Brain pericyte (primary cell): Measurements from ENCODE around the gene PTPRM.
"Not testable (repeated sequence)": the region's sequence is repeated elsewhere in the genome, so short reads cannot be mapped to it uniquely, and the experiment has no call there.

Experiments
- DNase-seq: peaks from one replicate; pipeline ENCODE4 v3.0.0-alpha.2; 2012; ENCODE audit warnings: low read depth, low spot score

The PTPRM gene

DNA sequence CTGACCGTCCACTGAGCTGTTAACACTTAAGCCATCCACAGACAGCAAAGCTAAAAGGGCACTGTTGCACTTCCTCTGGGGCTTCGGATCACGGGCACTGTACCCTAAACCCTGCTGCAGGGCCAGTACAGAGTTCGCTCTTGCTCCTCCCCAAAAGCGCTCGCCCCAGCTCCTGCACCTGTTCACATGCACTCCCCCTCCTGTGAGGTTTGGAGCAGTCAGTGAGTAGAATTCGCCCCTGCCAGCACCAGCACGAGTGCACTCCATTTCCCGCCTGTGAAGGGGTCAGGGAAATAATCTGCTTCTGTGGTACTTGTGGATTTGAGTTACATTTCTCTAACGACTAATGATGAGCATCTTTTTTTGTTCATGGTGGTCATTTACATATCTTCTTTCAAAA, 158.8 kb downstream of the PTPRM start:
- no peak for DNase-seq

DNA sequence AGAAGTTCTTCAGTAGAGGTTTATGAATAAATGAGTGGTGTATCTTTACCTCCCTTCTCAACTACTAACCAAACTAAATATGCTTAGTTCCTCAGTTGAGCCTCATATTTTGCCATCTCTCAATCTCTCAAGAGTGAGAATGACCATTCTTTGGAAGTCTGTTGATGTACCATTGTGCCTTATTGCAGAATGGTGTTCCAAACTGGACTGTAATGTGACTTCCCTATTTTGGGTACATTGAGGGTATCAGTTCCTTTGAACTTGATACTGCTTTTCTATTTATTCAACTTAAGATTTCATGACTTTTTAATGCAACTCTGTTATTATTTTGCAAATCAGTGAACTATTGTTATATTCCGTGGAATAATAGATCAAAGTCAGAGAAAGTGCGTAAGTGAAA, 159.4 kb downstream of the PTPRM start:
- DNase-seq = no peak

DNA sequence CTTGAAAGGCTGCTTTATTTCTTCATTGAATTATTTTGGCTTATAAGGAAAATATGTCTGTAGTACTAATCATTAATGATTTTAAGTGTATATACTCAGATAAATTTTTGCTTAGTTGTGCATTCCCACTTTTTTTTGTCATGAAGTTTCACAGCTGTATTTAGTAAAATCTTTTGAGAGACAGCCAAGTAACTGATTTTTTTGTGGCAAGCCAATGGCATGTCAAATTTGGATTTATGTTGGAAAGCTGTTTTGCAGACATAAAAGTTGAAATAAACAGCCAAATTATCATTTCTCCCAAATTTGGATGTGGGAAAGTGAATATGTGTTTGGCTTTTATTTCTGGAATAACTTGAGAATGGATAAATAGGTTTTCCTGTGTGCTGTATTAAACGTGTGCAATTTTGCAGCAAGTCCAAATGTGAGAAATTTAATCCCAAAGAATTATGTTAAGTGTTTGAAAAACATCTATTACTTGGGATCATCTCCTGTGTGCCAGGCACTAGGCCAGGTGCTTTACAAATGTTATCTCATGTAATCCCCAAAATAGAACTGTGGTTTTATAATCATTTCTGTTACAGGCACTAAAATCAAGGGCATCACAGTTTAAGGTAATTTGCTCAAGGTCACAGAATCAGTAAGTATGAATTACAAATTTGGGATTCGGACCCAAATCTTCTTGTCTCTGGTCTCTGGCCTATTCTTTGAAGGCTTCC, 160.4 kb downstream of the PTPRM start:
- DNase-seq = no peak

DNA sequence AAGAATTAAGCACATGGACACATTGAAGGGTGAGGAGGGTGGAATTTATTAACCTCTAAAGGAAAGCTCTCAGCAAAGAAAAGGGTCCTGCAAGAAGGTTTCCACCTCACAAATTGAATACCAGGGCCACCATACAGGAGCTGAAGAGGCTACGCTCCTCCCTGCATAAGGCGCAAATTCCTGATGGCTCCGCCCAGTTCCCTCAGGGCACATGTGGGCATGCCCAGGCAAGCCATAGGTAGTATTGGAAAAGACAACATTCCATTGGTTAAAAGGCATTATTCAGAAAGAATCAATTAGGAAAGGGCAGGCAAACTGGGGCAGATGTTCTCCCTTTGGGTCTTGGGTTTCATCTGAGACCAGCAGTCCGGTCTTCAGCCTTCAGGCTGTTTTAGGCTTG, 161.2 kb downstream of the PTPRM start:
- DNase-seq = no peak

DNA sequence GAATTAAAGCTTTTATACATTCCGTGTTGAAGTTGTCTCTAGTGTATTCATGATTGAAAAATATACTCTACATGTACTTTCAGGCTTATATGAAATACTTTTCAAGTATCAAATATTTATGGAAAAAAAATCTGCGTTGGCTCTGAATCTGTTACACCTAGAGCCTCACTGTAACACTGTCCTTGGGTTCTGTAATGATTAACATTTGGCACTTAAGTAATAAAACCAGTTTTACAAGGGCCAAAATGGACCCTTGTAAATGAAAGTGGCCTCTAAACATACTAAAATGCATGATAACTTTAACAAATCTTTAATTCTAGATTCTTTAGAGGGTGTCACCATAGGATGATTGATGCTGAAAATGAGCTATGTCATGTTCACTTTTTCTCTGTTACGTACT, 162.8 kb downstream of the PTPRM start:
- no peak for DNase-seq

DNA sequence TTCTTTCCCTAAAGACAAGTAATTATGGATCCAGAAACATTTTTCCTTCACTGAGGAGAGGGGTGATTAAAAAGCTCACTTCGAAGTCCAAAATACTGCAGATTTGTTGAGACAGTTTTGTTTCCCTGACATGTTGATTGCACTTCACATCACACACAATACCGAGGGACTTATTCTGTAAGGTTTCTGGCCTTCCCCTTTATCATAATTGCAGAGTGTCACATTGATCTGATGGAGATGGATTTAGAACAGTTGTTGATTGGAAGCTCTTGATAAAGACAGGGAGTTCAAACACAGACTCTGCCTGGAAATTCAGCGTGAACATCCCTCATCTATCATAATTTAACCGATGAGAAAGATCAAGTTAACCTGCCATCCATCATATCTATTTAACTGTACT, 163.6 kb downstream of the PTPRM start:
- DNase-seq = no peak

DNA sequence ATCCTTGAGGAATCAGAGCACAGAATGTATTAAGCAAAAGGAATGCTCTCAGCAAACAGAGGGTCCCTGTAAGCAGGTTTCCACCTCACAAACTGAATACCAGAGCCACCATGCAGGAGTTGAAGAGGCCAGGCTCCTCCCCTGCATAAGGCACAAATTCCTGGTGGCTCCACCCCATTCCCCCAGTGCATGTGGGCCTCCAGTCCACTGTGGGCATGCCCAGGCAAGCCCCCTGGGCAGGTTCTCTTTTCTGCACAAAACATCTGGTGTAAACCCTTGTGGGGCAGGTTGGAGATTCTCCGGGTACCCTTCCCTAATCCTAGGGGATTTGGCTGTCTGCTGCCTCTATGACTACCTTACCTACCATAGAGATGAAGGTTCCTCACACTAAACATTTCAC, 166.5 kb downstream of the PTPRM start:
- DNase-seq = no peak

DNA sequence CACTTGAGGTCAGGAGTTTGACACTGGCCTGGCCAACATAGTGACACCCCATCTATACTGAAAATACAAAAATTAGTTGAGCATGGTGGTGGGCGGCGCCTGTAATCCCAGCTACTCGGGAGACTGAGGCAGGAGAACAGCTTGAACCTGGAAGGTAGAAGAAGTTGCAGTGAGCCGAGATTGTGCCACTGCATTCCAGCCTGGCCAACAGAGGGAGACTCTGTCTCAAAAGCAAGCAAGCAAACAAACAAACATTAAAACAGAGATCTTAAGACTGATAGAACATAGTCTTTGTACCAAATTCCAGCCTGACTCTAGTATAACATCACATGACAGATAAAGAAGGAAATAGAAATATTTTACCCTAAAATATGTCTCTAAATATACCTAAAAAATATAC, 168.1 kb downstream of the PTPRM start:
- DNase-seq = no peak

DNA sequence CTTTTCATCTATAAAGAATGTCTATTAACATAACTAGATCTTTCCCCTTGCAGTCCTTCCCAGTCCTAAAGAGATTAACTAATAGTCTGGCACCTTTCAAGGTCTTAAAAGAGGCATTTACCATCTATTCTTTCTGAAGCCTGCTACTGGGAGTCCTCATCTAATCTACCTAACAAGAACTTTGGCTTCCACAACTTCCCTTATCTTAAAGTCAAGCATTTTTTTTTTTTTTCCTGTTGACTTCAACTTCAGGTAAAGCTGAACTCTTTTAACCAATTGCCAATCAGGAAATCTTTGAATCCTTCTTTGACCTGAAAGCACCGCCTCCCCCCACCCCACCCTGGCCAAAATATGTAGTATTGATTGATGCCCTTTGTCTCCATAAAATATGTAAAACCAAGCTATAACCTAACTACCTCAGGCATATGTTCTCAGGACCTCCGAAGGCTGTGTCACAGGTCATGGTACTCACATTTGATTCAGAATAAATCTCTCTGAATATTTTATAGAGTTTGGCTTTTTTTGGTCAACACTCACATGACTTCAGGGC, 168.6 kb downstream of the PTPRM start:
- DNase-seq = no peak

DNA sequence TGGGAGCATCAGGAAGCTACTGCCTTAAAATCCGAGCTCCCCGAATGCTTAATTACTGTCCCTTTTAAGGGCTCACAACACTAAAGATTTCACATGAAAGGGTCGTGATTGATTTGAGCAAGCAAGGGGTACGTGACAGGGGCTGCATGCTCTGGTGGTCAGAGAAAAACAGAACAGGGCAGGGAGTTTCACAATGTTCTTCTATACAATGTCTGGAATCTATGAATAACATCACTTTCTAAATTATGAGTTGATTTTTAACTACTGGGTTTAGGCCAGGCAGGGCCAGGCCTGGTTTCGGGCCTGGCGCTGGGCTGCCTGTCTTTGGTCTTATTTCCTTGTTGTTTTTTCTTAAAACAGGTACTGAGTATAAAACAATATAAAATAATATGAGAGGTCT, 169.4 kb downstream of the PTPRM start:
- not testable (repeated sequence) for DNase-seq

DNA sequence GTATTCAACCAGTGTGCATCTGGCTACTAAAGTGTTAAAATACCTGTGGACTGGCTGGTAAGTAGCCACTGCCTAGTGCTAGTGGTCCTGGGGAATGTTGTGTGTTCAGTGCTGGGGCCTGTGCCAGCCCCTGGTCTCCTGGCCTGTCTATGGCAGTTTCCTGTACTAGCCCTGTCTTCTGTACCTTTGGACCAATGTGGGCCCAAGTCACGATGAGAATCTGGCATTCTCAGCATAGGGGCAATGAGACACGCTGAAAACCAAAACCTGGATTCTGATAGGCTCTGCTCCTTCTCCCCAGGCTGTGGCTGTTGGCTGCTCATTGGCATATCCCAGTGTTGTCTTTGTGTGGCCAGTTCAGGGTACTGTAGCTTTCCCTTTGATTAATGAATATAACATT, 170.4 kb downstream of the PTPRM start:
- DNase-seq = no peak

DNA sequence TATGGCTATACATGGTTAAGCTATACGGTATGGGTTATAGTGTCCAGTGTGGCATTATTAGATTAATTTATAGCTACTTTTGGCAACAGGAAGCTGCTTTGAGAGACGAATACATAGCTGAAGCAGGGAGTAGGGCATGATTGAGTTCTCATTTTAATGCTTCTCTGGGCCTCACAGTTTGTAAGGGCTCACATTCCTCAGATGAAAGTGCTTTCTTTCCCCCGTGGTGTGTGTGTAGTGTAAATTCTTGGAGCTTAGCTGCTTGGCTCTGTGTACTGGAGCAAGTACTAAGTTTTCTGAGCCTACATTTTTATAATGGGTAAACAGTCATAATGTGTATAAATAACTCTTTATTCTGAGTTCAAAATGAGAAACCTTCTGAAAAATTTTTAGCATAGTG, 173.7 kb downstream of the PTPRM start:
- DNase-seq = no peak

DNA sequence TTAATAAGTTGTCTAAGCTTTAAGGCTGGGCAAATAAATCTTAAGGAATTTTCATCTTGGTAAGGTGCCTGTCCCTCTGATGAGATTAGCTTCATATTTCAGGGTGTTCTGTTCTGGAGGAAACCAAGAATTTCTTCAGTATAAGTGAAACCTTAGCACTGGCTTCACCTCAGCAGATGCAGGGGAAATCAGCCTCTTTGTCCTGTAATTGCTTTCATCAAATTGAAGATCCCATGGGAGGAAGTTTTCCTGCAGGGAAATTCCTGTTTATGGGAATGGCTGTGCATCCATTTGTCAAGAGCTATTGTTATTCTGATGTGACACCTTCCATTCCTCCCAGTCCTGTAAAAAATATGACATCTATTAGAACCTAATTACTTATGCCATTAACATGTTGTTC, 174.5 kb downstream of the PTPRM start:
- DNase-seq = no peak

DNA sequence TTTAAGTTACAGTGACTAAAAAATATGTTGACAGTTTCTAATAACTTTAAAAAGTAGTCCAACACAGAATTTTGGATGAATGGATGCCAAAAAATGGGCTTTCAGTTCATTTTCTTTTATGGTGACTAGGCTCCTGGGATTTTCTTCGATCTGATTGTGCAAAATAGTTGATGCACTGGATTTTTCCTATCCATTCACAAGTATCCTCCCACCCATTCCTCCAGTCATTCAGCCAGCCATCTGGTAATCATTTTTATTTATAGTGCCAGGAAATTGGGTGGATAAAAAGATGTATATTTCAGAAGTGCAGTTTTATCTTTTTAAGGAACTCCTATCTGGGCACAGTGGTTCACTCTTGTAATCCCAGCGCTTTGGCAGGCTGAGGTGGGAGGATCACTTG, 175.1 kb downstream of the PTPRM start:
- DNase-seq = no peak

DNA sequence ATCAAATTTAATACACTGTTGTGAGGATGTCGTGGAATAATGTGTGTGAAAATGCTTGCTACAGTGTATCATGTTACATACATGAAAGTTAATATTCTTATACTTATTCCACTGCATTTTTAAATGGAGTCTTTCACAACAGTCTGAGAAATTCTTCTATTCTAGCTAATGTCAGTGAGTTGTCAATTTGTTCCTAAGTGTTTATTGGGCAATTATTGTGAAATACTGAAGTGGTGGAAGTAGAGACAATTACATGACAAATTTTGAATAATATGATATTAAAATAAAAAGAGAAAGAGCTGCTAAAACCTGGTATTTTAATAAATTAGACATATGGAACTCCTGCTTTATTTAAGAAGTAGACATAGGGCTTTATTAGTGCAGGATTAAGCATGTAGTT, 176.1 kb downstream of the PTPRM start:
- no peak for DNase-seq

DNA sequence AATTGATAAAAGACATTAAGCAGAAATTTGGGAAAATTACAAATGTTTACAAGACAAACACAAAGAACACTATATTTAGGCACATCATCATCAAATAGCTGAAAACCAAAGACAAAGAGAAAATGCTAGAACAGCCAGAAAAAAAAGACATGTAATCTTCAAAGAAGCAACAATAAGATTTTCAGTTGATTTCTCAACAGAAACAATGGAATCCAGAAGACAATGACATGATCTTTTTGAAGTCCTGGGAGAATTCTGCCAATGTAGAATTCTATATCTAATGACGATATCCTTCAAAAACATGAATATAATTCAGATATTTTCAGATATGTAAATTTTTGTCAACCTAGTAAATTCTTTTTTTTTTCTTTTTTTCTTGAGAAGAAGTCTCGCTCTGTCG, 179.0 kb downstream of the PTPRM start:
- DNase-seq = no peak

DNA sequence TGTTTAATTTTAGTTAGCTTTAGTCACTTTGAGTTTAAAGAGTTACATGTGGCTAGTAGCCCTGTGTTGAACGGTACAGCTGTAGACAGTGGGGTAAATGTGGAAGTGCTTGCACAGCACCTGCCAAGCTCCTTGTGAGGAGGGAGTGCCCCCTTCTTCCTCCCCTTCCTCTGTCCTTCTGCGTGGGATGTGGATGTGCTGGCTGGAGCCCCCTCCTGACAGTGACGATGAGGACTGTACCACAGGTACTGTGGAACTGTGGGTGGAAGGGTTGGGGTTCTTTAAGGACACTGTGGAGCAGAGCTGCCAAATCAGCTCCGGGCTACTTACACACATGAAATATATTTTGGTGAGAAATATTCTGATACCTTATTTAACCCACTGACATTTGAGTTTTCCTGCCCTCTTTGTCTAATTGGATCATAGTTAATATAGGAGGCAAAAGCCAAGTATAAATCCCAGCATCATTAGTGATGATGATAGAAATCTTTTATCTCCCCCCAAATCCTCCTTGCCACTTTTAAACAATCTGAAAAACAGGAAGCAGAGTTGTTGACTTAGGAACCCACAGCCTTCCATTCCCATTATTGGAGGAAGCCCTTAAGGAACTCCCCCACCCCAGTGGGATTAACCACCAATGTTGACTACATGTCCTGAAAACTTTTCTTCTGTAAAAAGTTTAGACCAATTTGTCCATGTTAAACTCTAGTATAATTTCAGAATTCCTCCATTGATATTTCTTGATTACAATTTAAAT, 181.3 kb downstream of the PTPRM start:
- DNase-seq = no peak

DNA sequence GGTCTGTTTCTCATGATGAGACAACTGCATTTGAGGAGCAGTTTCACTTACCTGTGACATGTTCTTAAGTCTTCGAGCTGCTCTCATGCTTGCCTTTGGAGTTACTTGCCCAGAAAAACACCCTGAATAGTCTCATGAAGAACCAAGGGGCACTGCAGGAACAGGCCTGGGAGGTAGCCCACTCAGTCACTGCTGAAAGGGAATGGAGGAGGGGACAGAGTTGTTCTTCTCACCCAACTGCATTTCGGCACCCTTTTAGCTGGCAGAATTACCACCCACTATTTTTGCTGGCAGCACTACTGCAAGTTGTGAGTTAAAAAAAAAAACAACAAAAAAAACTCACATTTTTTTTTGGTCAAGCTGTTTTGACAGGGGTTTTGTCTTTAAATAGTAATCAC, 181.9 kb downstream of the PTPRM start:
- DNase-seq = no peak

DNA sequence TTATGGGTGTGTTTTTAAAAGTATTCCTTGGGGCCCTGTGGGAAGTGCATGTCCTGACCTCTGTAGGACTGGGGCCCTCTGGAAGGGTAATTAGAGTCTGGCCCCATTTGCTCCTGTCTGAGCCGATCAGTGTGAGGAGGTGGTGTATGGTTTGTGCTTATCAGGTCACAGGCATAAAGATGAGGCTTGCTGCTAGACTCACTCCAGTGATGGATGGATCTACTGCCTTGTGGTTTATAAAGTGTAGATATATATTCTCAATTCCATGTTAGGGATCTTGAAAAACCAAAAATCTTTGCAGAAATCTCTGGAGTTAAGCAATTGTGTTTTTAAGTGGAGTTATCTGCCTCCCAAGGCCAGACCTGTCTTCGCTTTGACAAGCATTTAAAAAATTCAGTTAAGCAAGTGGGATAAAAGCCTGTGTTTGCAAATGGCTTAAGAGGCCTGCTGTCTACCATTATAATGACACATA, 182.4 kb downstream of the PTPRM start:
- DNase-seq = no peak

DNA sequence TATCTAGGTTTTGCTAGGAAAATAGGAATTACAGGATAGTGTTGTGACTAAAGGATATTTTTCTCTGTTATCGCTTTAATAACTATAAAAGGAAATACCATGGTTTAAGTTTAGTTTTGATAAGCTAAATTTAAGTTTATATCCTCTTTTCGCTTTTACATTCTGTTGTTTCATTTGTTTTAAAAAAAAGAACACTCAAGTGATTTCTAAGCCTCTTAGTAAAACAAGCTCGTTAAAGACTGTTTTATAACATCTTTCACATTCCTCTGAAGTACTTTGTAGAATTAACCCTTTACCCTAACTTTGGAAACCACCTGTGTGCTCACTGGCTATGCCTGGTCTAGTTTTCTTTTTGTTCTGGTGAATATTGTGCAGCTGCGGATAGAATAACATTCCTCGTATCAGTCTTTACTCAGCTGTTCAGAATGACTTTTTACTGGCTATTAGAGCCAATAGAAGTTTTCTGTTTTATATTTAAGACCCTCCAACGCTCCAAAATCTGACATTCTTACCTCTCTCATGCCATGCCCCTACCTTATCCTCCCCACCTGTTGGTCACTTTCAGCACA, 183.1 kb downstream of the PTPRM start:
- no peak for DNase-seq

DNA sequence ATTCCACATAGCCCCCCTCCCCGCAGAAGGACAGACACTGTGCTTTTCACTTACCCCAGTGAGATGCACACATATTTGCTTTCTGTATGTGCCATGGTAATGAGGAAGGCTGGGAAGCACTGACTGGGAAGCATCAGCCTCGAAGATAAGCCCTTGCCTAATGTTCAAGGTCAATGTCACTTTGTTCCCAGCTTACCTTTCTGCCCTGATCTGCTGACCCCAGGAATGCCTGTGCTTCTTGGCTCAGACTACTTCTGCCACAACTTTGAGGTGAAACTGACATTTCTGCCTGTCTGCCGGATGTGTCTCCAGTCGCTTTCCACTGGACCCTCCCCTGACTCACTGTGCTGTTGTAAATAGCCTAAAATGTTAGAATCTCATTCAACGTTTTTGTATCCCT, 183.8 kb downstream of the PTPRM start:
- DNase-seq = no peak

DNA sequence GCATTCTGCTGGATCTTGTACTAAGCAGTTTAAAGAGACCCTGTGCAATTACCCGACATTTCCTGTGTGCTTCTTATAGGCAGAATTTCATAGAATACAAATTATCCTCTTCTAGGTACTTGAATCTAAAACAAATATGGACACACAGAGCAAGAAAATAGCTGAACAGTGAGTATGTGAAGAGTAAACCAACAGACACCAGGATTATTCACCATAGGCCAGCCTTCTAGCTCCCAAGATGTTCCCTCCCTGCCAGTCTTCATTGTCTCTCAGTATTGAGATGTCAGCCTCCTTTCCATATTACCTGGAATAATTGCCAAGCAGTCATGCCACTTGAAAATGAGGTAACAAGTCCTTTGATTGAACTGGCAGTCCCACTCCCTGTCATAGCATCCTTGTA, 187.1 kb downstream of the PTPRM start:
- no peak for DNase-seq

DNA sequence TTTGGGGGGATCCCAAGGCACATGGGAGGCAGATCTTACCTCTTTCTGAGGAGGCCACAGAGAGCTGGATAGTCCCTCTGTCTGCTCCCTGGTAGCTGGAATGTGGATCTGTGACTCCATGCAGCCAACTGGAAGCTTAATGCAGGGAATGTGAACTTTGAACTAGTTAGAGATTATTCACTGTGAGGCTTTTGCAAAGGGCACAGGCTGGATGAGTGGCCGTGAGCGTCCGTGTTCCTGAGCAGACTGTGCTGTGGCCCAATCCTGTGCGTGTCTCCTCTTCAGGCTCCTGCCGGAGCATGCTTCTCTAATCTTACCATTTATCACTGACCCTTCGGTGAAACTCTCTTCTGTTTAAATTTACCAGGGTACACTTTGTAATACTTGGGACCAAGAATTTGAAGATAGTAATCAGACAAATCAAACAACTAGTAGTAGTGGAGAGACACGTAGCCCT, 187.6 kb downstream of the PTPRM start:
- DNase-seq = no peak
